NB4 (cell line): ENCODE results near the gene SCARB1.

ENCODE experiments used
- DNase-seq: peaks from one replicate; pipeline ENCODE4 v3.0.0; 2010; ENCODE audit warnings: low read depth
- H3K4me3 ChIP-seq: one replicate; pipeline ENCODE4 v1.5.1; 2011; ENCODE audit warnings: mild to moderate bottlenecking, low read depth, low read length, moderate library complexity
- CTCF ChIP-seq: IDR thresholded peaks from one replicate; pipeline ENCODE4 v1.5.1; 2012; ENCODE audit warnings: low read depth, low read length
- MYC ChIP-seq: IDR thresholded peaks from 2 replicates; pipeline ENCODE4 v1.6.1; 2011; ENCODE audit warnings: low read depth, low read length
- POLR2A ChIP-seq: IDR thresholded peaks from 2 replicates; pipeline ENCODE4 v1.6.1; 2011; ENCODE audit warnings: mild to moderate bottlenecking; ENCODE audit not compliant: insufficient read length; ENCODE audit errors: extremely low read depth
- TF ChIP-seq, protein P1 (sequence below): IDR thresholded peaks from 2 replicates; pipeline ENCODE4 v1.6.1; 2011; ENCODE audit warnings: low read depth, low read length

The SCARB1 gene

DNA sequence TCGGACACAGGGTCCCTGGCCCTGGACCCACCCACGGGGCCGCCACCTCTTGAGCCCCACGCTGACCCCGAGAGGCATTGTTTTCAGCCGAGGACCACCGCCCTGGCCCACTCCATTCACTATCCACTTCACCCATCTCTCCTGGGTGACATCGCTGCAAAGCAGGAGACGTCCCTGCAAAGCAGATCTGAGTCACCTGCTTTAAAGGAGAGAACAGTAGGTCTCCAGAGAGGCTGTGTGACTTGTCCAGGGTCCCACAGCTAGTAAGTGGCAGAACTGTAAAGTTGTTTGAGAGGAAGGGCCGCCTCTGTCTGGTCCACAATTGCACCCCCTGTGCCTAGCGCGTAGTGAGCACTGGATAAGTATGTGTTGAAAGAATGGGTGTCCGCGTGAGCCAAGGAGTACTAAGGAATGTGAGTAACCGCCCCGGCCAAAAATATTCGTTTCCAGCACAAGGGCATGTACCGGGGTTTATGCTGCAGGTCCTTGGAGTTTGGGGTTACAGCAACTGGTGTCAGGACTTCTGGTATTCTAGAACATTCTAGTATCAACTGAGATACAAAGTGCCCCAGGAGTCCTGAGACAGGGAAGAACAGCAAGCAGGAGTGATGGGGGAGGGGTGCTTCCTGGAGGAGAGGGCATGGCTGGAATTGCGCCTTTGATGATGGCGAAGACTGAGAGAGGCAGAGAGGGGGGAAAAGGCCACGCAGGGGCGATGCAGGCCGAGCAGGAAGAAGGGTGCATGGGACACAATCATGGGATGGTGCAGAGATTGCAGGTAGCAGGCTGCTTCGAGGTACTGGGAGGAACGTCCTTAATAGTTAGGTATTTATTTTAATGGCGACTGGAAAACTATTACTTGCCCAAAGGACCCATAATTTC lies 91.1 kb downstream of the SCARB1 start:
- H3K4me3 ChIP-seq, result no peak overlapping the region
- no peak for TF ChIP-seq MYC
- no peak for TF ChIP-seq CTCF
- TF ChIP-seq, protein P1, sequence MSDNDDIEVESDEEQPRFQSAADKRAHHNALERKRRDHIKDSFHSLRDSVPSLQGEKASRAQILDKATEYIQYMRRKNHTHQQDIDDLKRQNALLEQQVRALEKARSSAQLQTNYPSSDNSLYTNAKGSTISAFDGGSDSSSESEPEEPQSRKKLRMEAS, result no peak
- TF ChIP-seq POLR2A, result no peak

DNA sequence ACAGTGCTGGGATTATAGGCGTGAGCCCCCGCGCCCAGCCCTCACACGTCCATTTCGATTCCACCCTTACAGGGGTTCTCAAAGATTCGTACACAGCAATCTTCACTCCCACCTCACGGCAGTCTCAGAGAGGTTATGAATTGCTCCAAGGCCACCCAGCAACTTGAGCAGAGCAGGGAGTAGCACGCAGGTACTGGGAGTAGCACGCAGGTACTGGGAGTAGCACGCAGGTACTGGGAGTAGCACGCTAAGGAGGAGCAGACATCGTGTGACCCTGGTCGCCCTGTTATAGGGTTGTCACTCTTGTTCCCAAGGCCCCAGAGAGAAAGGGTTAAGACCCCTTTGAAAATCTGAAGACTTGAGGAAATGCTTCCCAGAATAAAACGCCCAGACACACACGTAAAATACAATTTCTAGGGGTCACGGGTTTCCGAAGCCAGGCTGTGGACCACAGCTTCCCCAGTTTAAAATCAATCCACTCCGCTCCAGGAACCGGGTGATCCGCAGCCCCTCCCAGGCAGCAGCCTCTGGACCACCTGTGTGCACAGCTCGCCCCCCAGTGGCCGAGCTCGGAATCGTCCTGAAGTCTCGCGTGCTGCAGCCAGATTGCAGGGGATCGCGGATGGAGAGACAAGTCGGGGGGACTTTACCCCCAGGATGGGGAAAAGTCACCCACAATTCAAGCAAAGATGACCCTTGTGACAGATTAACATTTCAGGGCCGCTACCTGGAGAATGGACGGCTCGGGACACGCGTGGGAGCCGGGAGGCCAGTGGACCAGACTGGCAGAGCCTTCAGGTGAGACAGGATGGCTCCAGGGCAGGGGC lies 92.0 kb downstream of the SCARB1 start:
- no peak overlapping the region for H3K4me3 ChIP-seq
- TF ChIP-seq CTCF (peak; percentile 98), POLR2A (no peak)
- peak; percentile 85 for DNase-seq

More for the DNA sequence above, 91.1 kb downstream of the SCARB1 start:
- no peak for DNase-seq

GRCh38 chr12:124770728-124771127 lies 92.9 kb downstream of the SCARB1 start:
- TF ChIP-seq POLR2A (no peak), MYC (no peak), CTCF (no peak)
- TF ChIP-seq, protein P1, result no peak
- no peak overlapping the region for H3K4me3 ChIP-seq
- DNase-seq, result no peak

DNA sequence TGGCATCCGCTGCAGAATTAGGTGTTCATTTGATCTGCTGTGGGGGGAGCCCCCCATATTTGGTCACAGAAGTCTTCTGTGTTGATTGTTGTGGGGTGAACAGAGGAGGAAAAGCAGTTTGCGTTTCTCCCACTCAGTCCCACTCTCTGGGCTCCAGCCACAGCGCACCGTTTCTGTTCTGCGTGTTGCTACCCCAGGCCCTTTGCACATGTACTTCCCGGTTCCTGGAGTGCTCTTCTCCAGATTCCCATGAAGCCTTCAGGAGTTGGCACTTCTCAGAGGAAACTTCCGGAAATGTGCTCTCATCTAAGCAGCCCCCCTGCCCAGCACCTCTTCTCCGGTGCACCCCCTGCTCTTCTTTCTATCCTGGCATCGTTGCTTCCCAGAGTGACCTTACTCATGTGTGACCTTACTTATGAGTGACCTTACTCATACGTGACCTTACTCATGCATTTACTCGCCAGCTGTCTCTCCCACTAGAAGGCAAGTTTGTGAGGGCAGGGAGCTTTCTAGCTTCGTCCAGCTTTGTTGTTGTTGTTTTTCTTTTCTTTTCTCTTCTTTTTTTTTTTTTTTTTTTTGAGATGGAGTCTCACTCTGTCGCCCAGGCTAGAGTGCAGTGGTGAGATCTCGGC lies 93.7 kb downstream of the SCARB1 start:
- no peak for DNase-seq
- no peak for TF ChIP-seq POLR2A
- TF ChIP-seq MYC, result no peak
- TF ChIP-seq CTCF, result no peak
- TF ChIP-seq, protein P1, result no peak
- no peak overlapping the region for H3K4me3 ChIP-seq

- TF ChIP-seq, protein P1, result no peak
- no peak for TF ChIP-seq CTCF
- no peak for TF ChIP-seq MYC
- TF ChIP-seq POLR2A, result no peak
- no peak overlapping the region for H3K4me3 ChIP-seq
- no peak for DNase-seq
Measured at GRCh38 chr12:124769163-124769530, 94.5 kb downstream of the SCARB1 start.
